ENCODE measurements around the gene AGPS.
"Not testable (repeated sequence)": the region's sequence is repeated elsewhere in the genome, so short reads cannot be mapped to it uniquely, and the experiment has no call there.

Gene AGPS

GRCh38 chr2:177362499-177362898 is 30.1 kb upstream of the AGPS start:
- no peak for DNase-seq (ENCODE audit: low spot score)
- TF ChIP-seq CTCF (IDR thresholded peaks at IDR 0.05; ENCODE audit: extremely low read depth, insufficient read depth, missing control alignments) = no peak
- in situ Hi-C loops (cut with MboI; ENCODE audit: low pct_unique_long_range_greater_than_20kb, low sequenced_read_pairs, unreplicated experiment) = no loop called here

GRCh38 chr2:177363332-177363731 is 29.2 kb upstream of the AGPS start:
- no peak for DNase-seq (ENCODE audit: low spot score)
- in situ Hi-C loops (cut with MboI; ENCODE audit: low pct_unique_long_range_greater_than_20kb, low sequenced_read_pairs, unreplicated experiment) = no loop called here
- no peak for TF ChIP-seq CTCF (IDR thresholded peaks at IDR 0.05; ENCODE audit: extremely low read depth, insufficient read depth, missing control alignments)

- DNase-seq (ENCODE audit: low spot score); in situ Hi-C loops (cut with MboI; ENCODE audit: low pct_unique_long_range_greater_than_20kb, low sequenced_read_pairs, unreplicated experiment): not testable (repeated sequence)
These were observed 26.8 kb upstream of the AGPS start for GRCh38 chr2:177365764-177366163.

GRCh38 chr2:177368023-177368422 is 24.6 kb upstream of the AGPS start:
- DNase-seq (ENCODE audit: low spot score); in situ Hi-C loops (cut with MboI; ENCODE audit: low pct_unique_long_range_greater_than_20kb, low sequenced_read_pairs, unreplicated experiment): not testable (repeated sequence)

- DNase-seq (ENCODE audit: low spot score) = no peak
- no peak for TF ChIP-seq CTCF (IDR thresholded peaks at IDR 0.05; ENCODE audit: extremely low read depth, insufficient read depth, missing control alignments)
- in situ Hi-C loops (cut with MboI; ENCODE audit: low pct_unique_long_range_greater_than_20kb, low sequenced_read_pairs, unreplicated experiment) = no loop called here
These were observed 13.2 kb upstream of the AGPS start for GRCh38 chr2:177379354-177379753.

GRCh38 chr2:177380181-177380580 is 12.4 kb upstream of the AGPS start:
- in situ Hi-C loops (cut with MboI; ENCODE audit: low pct_unique_long_range_greater_than_20kb, low sequenced_read_pairs, unreplicated experiment) = no loop called here
- no peak for TF ChIP-seq CTCF (IDR thresholded peaks at IDR 0.05; ENCODE audit: extremely low read depth, insufficient read depth, missing control alignments)

GRCh38 chr2:177383935-177384334 is 8.6 kb upstream of the AGPS start:
- TF ChIP-seq CTCF (IDR thresholded peaks at IDR 0.05; ENCODE audit: extremely low read depth, insufficient read depth, missing control alignments) = no peak
- DNase-seq (ENCODE audit: low spot score) = no peak
- in situ Hi-C loops (cut with MboI; ENCODE audit: low pct_unique_long_range_greater_than_20kb, low sequenced_read_pairs, unreplicated experiment) = no loop called here

More at GRCh38 chr2:177380181-177380580, 12.4 kb upstream of the AGPS start:
- no peak for DNase-seq (ENCODE audit: low spot score)

- TF ChIP-seq CTCF (IDR thresholded peaks at IDR 0.05; ENCODE audit: extremely low read depth, insufficient read depth, missing control alignments) = no peak
These were observed 7.4 kb upstream of the AGPS start for GRCh38 chr2:177385151-177385550.

More at GRCh38 chr2:177385151-177385550, 7.4 kb upstream of the AGPS start:
- in situ Hi-C loops (cut with MboI; ENCODE audit: low pct_unique_long_range_greater_than_20kb, low sequenced_read_pairs, unreplicated experiment) = no loop called here
- no peak for DNase-seq (ENCODE audit: low spot score)

Measured in GM13977 (cell line).